Measurements from ENCODE around the gene DOK3.

- TF ChIP-seq CTCF (IDR thresholded peaks at IDR 0.05) (no peak), POLR2A (IDR thresholded peaks at IDR 0.05) (no peak), EP300 (IDR thresholded peaks at IDR 0.05) (no peak)
These were observed 29.9 kb downstream of the DOK3 start for GRCh38 chr5:177479774-177480173.

Data from upper lobe of left lung (tissue), 4 donors.